Activated T-helper 1 cell treated with Interleukin-2 at 50 U/mL for 16 hours (primary cell): ENCODE data around the gene GNG12.

Experiments
- DNase-seq: peaks from one replicate; pipeline ENCODE4 v3.0.0-alpha.2; 2020; ENCODE audit warnings: low read depth

GNG12 gene

DNA sequence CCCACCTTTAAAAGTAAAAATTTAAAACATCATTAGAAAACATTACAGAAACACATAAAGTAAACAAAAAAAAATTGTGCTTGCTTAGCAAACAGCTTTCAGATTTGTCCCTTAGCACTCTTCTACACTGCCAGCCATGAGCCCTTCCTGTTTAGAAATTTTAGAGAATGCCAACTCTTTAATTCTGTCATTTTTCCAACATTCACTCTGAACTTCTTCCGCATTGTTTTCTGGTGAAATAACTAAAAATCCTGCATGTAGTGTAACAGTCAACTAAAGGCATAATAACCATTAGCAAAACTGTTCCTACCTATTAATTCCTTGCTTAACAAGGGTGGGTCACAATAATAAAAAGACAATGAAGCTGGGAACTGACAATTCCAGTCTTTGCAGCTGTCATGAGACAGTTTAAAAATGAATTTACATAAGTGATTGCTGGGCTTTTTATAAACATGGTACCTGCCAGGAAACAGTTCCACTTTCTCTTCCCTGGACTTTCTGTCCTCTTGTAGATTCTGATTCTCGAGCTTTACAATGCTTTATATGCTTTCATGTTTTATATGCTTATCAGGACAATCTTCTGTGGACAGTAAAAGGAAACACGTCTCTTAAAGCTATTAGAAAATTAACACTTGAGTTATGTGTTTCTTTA is 19.0 kb downstream of the GNG12 start:
- no peak for DNase-seq

DNA sequence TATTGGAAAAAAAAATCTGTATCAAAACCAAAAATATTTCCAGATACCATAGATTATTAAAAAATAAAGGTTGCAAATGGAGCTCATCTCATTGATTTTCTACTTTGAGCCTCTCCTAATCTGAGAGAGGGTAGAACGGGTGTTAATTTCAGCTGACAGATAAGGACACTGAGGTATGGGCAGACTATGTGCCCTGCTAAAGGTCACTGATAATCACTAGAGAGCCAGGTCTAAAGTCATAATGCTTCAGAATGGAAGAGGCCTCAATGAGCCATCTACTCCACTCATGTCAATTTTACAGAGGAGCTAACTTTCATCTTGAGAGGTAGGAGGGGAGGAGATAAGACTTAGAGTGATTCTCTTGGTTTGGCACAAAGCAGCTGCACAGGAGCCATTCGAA is 21.0 kb downstream of the GNG12 start:
- no peak for DNase-seq

DNA sequence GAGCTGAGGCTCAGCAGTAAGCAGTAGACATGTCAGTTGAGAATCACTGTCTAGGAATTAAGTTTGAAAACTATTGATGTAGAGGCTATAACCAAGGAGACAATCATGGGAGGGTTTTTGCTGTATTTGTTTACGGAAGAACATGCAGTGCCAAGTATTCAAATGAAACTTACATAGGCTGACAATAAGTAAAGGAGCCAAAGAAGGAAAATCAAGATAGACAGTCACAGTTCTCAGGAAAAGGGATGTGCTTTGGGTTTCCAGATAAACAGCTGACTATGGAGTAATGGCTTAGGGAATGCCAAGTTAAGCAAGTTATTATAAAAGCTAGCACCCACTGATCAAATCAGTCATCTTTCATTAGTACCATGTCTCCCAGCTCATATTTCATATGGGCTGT is 21.5 kb downstream of the GNG12 start:
- no peak for DNase-seq

DNA sequence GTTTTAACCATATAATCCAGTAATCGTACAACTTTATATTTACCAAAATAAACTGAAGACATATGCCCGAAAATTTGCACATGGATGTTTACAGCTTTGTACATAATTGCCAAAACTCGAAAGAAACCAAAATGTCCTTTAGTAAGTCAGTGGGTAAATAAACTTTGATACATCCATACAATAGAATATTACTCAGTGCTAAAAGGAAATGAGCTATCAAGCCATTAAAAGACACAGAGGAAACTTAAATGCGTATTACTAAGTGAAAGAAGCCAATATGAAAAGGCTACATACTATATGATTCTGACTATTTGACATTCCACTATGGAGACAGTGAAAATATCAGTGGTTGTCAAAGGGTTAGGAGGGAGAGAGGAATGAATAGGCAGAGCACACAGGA is 23.4 kb downstream of the GNG12 start:
- no peak for DNase-seq

DNA sequence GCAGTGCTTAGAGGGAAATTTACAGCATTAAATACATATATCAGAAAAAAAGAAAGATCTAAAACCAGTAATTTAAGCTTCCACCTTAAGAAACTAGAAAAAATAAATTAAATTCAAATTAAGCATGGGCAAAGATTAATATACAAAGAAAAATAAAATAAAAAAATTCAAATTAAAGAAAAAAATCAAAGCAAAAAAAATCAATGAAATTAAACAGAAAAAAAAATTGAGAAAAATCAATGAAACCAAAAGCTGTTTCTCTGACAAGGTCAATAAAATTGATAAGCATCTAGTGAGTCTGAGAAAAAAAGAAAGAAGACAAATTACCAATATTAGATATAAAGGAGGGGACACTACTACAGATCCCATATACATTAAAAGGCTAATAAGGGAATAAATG is 26.0 kb downstream of the GNG12 start:
- DNase-seq, result no peak

DNA sequence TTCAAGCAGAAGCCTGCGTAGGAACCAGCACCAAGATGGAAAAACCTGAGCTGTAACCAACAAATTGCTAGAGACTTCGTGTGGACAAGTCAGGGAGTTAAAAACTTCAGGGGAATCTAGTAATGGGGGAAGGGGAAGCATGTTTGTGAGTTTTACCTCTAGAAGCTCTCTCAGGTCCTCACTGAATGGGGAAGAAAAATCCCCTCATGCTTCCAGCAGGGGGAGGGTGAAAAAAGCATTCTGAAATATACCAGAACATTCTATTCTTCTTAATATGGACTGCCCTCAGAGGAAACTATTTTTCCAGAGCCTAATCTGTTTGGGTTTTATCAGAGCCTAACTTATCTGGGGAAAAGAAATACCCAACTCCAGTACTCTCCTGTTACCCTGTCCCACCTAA is 28.6 kb downstream of the GNG12 start:
- DNase-seq, result no peak

DNA sequence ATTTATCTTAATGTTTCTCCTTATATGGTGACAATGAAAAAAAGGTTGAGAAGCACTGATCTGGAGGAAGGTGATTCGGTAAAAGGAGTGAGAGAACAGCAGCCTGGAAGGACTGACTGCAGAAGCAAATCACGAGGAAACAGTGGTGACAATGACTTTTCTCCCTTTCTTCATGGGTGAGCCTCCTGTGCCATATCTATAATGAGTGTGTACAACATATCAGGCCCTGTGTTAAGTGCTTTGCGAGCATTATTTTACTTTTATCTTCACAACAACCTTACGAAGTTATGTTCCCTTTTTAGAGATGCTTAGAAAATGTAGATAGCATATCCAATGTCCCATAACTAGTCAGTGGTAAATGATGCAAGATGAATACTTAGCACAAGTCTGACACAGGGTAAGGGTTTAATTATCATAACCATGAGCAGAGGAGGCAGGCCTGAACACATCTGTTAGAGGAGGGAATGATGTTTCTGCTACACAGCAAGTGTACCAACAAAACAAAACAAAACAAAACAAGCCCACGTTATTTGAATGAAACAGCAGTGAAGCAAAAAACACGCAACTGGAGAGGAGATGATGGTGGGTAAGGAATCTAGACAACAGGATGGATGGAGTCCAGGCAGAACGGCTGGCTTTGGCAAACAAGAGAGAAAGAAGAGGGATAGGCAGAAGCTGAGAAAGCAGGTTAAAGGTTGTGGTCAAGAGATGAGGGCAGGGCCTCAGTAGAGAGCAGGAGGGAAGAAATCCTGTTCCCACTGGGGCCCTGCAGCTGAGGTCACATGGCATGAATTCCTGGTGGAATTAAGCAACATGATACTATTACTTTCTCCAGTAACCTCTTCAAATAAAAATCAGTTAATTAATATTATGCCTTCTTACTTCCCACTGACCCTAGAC is 29.6 kb downstream of the GNG12 start:
- DNase-seq, result no peak

DNA sequence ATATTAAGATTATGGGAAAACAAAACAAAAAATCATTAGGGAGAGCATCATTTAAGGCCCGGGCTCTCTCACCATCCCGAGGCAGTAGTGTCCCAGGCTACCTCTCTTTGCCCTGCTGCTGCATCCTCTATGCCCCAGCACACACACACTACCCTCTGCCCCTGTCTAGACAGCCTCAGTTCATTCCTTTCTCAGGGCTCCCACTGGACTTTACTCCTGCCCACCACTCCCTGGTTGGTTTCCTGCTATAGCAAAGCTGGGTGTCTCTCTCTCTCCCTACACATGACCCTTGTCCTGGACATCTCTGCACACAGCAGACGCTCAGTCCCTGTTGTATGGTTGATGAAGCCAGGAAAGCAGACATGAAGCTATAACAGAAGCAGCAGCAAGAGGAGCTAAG is 30.7 kb downstream of the GNG12 start:
- DNase-seq, result no peak

DNA sequence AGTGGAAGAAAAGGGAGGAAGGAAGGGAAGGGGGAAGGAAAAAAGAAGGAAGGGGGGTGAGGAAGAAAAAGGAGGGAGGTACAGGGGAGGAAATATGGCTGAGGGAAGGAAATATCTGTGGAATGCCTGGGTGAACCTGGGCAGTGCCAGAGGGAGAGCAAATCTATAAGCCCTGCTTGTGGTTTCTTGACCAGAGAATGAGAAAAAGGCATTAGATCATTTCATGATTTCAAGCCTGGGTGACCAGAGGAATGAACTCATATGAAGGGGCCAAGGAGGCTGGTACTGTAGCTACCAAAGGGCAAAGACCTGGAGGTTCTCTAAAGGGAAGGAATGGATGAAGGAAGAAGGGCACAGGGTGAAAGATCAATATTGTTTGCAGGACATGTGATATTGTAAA is 31.4 kb downstream of the GNG12 start:
- DNase-seq, result no peak

DNA sequence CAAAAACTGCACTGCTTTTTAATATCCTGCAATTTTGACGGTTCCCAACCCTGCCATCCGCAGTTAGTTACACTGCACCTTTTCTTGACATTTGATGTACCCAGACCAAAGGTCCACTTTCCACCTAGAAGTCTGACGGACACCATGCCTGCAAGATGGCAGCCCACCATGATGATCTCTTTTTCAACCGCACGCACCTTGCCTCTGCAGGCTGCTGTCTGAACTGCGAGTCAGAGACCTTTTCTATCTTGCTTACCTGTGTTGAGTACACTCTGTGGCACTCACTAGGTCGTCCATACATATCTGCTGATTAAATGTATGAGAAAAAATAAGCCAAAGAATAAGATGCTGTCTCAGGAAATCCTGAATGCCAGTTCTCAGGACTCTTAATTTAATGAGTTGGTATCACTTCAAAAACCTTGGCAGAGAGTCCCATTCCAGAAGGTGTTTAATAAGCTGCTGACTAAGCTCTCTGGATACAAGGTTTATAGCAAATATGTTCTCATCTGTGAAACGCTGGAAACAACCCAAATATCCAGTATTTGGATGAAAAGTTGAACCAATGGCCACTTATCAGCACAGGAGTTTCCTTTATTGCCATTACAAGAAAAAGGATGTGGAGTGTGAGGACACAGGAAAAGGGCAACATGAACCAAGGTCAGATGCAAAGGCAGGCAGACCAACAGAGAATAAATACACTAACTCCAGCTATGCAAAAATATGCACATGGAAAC is 37.9 kb downstream of the GNG12 start:
- no peak for DNase-seq

DNA sequence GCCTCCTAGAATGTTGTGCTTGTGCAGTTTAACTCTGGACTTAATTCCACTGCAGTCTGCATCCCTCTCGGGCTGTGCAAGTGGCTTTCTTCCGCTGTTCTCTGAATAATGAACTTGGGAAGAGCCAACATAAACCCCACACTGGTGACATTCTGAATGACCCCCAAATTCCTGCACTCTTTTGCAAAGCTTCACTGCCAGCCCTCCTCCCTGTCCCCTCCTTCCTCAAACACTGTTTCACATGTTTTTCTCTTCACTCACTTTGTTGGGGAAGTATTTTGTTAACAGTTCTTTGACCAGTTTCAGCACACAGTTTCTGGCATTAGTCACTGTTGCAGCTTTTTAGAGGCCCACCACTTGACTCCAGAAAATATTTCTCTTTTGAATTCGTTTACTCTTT is 39.7 kb downstream of the GNG12 start:
- no peak for DNase-seq

DNA sequence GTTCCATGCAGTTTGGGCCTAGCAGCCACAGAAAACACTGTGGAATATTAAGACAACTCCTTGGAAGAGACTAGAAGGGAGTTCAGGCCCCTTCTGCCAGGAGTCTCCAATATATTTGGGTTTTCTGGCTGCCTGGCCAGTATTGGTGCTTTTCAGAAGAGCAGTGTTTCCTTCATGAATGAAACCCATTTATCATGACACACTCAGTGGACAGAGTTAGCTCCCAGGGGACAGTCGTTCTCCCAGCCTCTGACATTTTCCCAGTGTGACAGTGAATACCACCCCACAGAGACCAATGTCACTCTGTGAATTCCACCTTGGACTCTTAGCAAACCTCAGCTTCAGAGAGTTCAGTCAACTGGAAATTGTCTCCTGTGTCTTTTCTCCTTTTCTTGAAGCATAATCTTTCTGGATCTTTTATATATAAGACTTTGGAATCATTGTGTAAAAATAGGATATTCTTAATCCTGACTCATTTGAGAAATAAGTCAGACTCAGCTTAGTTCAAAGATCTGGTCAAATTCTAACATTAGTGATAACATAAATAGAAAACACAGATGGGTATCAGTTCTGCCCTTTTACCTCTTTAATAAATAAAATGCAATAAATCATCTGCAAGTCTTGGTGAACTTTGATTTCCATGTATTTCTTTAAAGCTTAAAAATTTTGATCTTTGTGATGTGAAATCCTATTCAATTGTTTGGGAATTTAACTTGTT is 40.4 kb downstream of the GNG12 start:
- DNase-seq, result no peak

DNA sequence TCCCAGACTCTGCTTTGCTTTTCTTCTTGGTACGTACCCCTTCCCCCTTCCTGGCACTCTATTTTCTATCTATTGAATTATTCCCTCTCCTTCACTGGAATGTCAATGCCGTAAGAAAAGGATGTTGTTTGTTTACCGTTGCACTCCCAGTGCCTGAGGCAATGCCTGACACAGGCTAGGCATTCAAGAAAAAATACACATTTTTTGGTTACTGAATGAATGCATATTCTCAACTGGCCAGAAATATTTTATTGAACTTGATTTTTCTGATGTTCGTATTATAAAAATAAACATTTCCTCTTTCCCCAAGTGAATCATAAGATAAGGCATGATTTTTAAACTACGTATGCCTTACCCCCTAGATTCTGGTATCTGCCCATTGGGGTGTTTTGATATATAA is 41.2 kb downstream of the GNG12 start:
- no peak for DNase-seq

DNA sequence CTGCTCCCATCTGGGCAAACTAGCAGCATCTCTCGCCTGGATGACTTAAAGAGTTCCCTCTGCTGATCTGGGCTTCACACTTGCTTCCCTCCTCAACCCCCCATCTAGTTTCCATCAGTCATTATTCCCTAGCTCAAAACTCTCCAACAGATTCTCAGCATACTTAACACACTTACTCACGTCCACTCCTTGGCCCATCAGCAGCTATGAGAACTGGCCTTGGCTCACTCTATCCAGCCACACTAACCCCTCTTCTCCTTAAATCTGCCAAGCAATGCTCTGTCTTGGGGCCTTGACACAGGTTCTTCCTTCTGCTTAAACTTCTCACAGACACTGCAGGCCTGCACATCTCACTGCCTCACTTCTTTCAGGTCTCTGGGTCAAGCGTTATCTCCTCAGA is 41.6 kb downstream of the GNG12 start:
- no peak for DNase-seq

DNA sequence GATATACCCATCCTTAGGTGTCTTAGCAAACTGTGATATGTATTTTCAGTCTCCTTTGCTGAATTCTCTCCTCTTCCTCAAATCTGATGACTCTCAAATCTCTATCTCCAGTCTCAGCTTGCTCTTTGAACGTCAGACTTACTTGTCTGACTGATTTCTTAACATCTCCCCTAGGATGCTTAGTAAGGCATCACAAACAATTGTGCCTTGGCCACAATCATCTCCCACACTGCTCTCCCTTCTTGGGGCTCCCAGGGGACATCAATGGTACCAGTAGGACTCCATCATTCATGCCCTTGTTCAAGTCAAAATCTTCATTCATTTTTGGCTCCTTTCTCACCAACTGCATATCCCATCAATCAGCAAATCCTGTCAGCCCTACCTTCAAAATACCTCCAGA is 42.0 kb downstream of the GNG12 start:
- no peak for DNase-seq

DNA sequence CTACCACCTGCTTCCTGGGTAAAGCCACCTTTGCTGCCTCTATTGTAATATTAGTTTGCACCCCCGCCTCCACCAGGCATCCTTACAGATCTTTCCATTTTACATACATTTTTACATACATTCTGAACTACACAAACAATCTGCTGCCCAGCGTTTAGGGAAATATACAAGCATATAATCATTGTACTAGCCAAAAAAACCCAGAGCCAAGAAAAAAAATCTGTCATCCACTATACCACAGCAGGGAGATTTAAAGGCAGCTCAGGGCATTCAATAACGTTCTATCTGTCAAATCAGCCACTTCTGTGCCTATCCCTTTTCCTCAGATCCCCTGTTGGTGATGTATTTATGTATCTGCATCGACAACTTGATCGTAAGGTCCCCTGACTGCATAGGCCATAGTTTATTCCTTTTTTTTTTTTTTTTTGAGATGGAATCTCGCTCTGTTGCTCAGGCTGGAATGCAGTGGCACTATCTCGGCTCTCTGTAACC is 43.0 kb downstream of the GNG12 start:
- DNase-seq, result no peak

DNA sequence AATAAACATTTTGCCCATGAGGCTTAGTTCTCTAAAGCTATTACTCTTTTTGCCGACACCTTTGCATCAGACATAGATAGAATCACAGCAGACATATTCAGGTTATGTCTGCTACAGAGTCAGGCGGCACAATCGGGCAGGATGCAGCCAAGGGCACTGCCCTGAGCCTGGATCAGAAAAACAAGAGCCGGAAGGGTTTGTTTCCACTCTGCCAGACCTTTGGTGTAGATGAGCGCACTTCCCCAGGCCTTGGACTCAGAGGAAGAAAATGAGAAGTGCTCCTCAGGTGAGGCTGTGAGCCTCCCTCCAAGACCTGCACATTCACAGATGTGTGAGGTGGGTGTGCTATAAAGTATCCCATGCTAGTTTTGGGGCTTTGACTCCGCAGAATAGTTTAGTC is 43.7 kb downstream of the GNG12 start:
- no peak for DNase-seq

DNA sequence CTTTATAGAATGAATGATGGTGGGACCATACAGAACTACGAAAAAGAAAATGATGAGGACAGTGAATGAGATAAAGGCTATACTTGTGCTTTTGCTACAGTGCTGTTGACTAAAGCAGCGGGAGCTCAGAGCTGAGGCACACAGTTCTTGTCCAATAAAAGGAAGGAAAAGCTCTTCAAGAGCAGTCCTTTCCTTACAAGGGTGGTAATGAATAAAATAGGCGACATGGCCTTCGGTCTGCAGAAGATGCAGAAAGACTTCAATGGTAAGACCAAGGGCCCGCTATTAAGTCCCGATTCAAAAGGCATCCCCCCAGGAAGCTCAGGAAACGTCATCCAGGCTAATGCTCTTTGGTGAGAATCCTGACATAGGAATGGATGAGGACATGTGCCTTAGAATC is 44.4 kb downstream of the GNG12 start:
- no peak for DNase-seq

DNA sequence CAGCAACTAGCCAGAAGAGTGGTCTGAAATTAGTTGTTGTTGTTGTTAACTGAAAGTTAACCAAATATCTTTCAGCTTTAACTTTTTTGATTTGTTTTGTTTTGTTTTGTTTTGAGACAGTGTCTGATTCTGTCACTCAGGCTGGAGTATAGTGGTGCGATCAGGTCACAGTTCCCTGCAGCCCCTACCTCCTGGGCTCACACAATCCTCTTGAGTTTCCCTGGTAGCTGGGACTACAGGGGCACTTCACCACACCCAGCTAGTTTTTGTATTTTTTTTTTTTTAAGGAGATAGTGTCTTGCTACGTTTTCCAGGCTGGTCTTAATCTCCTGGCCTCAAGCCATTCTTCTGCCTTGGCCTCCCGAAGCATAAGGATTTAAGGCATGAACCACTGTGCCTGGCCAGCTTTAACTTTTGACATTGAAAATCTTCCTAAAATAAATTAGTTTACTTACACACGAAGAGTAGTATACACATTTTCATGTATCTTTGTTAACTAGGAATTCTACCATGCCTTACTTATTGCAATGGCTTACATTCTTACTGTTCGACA is 45.0 kb downstream of the GNG12 start:
- DNase-seq, result no peak

DNA sequence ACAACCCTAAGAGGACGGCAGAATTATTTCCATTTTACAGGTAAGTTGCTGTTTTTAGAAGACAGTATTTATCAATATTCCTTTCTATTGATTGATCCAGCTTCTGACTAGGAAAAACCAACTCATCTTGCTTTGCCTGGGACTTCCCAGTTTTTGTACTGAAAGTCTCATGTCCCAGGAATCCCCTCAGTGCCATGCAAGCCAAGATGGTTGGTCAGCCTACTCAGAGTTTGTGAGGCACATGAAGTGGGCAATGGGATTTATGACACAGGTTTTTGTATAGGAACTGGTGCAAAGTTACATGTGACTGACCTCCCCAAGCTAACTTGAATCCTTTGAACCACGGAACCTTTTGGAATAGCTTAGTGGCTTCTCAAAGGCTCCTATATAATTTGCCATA is 45.5 kb downstream of the GNG12 start:
- no peak for DNase-seq

DNA sequence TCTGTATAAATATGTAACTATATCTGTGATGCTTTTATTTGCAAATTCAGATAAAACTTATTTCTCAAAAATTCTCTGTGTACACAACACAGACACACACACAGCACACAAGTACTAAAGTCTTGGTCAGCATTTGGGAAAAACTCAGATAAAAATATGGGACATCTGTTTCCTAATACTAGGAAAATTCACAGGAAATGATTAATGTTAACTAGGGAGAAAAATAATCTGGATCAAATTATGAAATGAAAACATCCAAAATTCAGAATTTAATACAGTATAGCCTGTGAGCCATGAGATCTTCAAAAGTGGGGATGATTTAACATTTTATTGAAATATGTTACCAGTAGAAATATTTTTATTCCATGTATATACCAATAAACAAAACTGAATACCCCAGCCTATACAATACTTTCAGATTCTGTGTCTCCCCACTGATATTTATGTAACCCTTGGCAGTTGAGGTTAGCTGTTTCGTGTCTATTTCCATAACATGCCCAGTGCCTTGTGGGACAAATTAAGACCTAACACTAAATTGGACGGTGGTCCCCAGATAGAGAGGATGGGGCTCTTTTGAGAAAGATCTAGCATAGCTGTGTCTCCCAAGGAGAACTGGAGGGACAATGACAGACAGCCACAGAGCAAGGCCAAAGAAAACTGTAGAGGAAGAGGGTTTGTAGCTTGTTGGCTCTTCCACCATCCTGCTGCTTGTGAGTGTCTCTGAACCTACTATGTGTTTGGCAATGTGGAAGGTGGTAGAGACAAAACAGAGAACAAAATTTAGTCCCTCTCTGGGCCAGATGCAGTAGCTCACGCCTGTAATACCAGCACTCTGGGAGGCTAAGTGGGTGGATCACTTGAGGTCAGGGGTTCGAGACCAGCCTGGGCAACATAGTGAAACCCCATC is 47.2 kb downstream of the GNG12 start:
- DNase-seq, result no peak
